ENCODE data around the gene PRIM1. TPM values are rescaled to one million over a fixed set of nuclear protein-coding genes. Genes with fewer than 3 reads are reported as not detected.

The PRIM1 gene
- total RNA-seq, 1 experiment from 2014 or later, result 50.7 TPM

GRCh38 chr12:56694161-56694560 is 58.0 kb downstream of the PRIM1 start:
- TF ChIP-seq CTCF (conservative IDR thresholded peaks at IDR 0.05), result no peak
- no peaks in the 10 kb centered on the region for H4K20me1 ChIP-seq (ENCODE audit: control insufficient read depth, insufficient read depth, insufficient read length)
- no peaks in the 10 kb centered on the region for H3K79me2 ChIP-seq (ENCODE audit: insufficient read depth, low read length)
- H3K4ac ChIP-seq (ENCODE audit: low read depth, low read length), result no peak overlapping the region
- no peak overlapping the region for H4K5ac ChIP-seq (ENCODE audit: insufficient read length, low read depth, low read length)
- no peaks in the 10 kb centered on the region for H3K79me1 ChIP-seq (ENCODE audit: insufficient read depth, low read depth, low read length, poor library complexity, severe bottlenecking)
- no peak overlapping the region for H2BK5ac ChIP-seq (ENCODE audit: insufficient read length, low read length)
- no peaks in the 10 kb centered on the region for H3K9me3 ChIP-seq (ENCODE audit: control insufficient read depth, low read depth, low read length)
- H2AFZ ChIP-seq (ENCODE audit: low read length), result no peak overlapping the region
- no peak overlapping the region for H3K27ac ChIP-seq (ENCODE audit: insufficient read length, low read depth, low read length)
- Mint-ChIP-seq H3K9me3 (no peaks in the 10 kb centered on the region), H3K36me3 (ENCODE audit: insufficient read depth in 1 of 3, low read depth in 3 of 3) (no peaks in the 10 kb centered on the region), H3K4me1 (peaks cover 10 to 14% of the 10 kb centered on the region in 2 experiments), H3K27me3 (ENCODE audit: low read depth) (peaks cover 1% of the 10 kb centered on the region; the same call in 1 of the 2 replicates), H3K27ac (no peak overlapping the region), H3K4me3 (no peak overlapping the region)
- H3K9ac ChIP-seq (ENCODE audit: extremely low read depth, insufficient read length, low read length), result no peak overlapping the region
- H3K56ac ChIP-seq (ENCODE audit: insufficient read length, low read depth, low read length), result no peak overlapping the region
- H2BK12ac ChIP-seq (ENCODE audit: insufficient read length, low read depth, low read length), result no peak overlapping the region
- H3K27me3 ChIP-seq (ENCODE audit: insufficient read depth, low read length), result no peaks in the 10 kb centered on the region
- H3K4me2 ChIP-seq (ENCODE audit: insufficient read depth, insufficient read length, low read length), result no peak overlapping the region
- no peak overlapping the region for H3K23ac ChIP-seq (ENCODE audit: insufficient read length, low read depth, low read length)
- H2BK120ac ChIP-seq (ENCODE audit: low read depth, low read length, poor library complexity, severe bottlenecking), result no peak overlapping the region
- no peak overlapping the region for H2BK15ac ChIP-seq (ENCODE audit: low read depth, low read length)
- no peak overlapping the region for H4K8ac ChIP-seq (replicated peaks; ENCODE audit: insufficient read length, low read depth, low read length)
- H3K14ac ChIP-seq (ENCODE audit: insufficient read depth, low read length), result no peak overlapping the region
- H3T11ph ChIP-seq (ENCODE audit: low read length), result no peak overlapping the region
- H3K18ac ChIP-seq (ENCODE audit: insufficient read length, low read depth, low read length), result no peak overlapping the region
- no peak overlapping the region for H2BK20ac ChIP-seq (ENCODE audit: low read depth, low read length, poor library complexity, severe bottlenecking)
- H4K91ac ChIP-seq (ENCODE audit: insufficient read length, low read depth, low read length), result no peak overlapping the region
- H2AK5ac ChIP-seq (ENCODE audit: insufficient read length, low read length), result no peak overlapping the region
- H3K23me2 ChIP-seq (ENCODE audit: insufficient read length, low read depth, low read length, poor library complexity, severe bottlenecking), result no peaks in the 10 kb centered on the region
- no CpG with 5 or more reads among the region's 5 CpGs for WGBS (ENCODE audit: extremely low coverage, insufficient read length, low lambda C conversion rate)
- DNase-seq, result no peak
- no peaks in the 10 kb centered on the region for H3K4me1 ChIP-seq (ENCODE audit: insufficient read depth, low read length)
